H1 (cell line): ENCODE data around the gene RAB34.

ENCODE experiments used
- BCL11A ChIP-seq, 2 experiments: IDR thresholded peaks; one replicate each; pipeline ENCODE4 v1.6.1; 2011; ENCODE audit warnings: low read depth in 2 of 2, low read length in 2 of 2, mild to moderate bottlenecking in 2 of 2
- BRCA1 ChIP-seq: IDR thresholded peaks from 2 replicates; pipeline ENCODE4 v1.6.1; 2012; ENCODE audit warnings: low read depth, low read length, improper control_type of control experiment
- CTBP2 ChIP-seq: IDR thresholded peaks from 2 replicates; pipeline ENCODE4 v1.7.0; 2011; ENCODE audit warnings: borderline replicate concordance, mild to moderate bottlenecking, moderate library complexity, mixed read lengths, low read length; ENCODE audit not compliant: insufficient read depth, insufficient read length
- EP300 ChIP-seq, 2 experiments: IDR thresholded peaks; 1 replicate in 1 of 2; 2 replicates in 1 of 2; pipeline ENCODE4 v1.6.1; 2011 to 2012; ENCODE audit warnings: low read depth in 2 of 2, low read length in 2 of 2, mild to moderate bottlenecking in 2 of 2, borderline replicate concordance in 1 of 2, inconsistent platforms in 1 of 2, moderate library complexity in 1 of 2
- EZH2 ChIP-seq: fragments of 200-600 bp; sonication (generic); IDR thresholded peaks from 2 replicates; pipeline ENCODE4 v1.7.1; 2012; ENCODE audit warnings: low read depth, mild to moderate bottlenecking, moderate library complexity, low read length, inconsistent platforms; ENCODE audit not compliant: severe bottlenecking
- GABPA ChIP-seq: IDR thresholded peaks from 2 replicates; pipeline ENCODE4 v1.6.1; 2011; ENCODE audit warnings: mild to moderate bottlenecking, low read length, moderate library complexity, borderline replicate concordance; ENCODE audit not compliant: insufficient read depth
- KDM5A ChIP-seq: fragments of 200-600 bp; IDR thresholded peaks from 2 replicates; pipeline ENCODE4 v1.7.1; 2012; ENCODE audit warnings: mild to moderate bottlenecking, low read length, inconsistent platforms, mixed read lengths
- POLR2A ChIP-seq, 2 experiments: IDR thresholded peaks; 1 replicate in 1 of 2; 2 replicates in 1 of 2; pipeline ENCODE4 v1.6.1; 2011; ENCODE audit warnings: low read depth in 2 of 2, low read length in 2 of 2, mild to moderate bottlenecking in 2 of 2; ENCODE audit errors: control extremely low read depth in 1 of 2
- POLR2AphosphoS5 ChIP-seq: IDR thresholded peaks from 2 replicates; pipeline ENCODE4 v1.6.1; 2011; ENCODE audit warnings: low read depth, low read length
- RBBP5 ChIP-seq: IDR thresholded peaks from 2 replicates; pipeline ENCODE4 v1.7.1; 2012; ENCODE audit warnings: low read depth, mild to moderate bottlenecking, inconsistent platforms, low read length, moderate library complexity, borderline replicate concordance
- SIN3A ChIP-seq, 2 experiments: IDR thresholded peaks in 1 of 2; conservative IDR thresholded peaks in 1 of 2; 2 replicates each; pipeline ENCODE4 v1.6.1; 2011 to 2012; ENCODE audit warnings: low read length in 2 of 2, improper control_type of control experiment in 1 of 2, low read depth in 1 of 2, mild to moderate bottlenecking in 1 of 2
- TAF1 ChIP-seq: IDR thresholded peaks from 2 replicates; pipeline ENCODE4 v1.6.1; 2011; ENCODE audit warnings: mild to moderate bottlenecking, low read depth, low read length
- YY1 ChIP-seq: IDR thresholded peaks from 2 replicates; pipeline ENCODE4 v1.6.1; 2011; ENCODE audit warnings: low read depth, mild to moderate bottlenecking, low read length
- TF ChIP-seq, protein P1 (sequence below), 3 experiments: IDR thresholded peaks; 1 replicate in 2 of 3; 2 replicates in 1 of 3; pipeline versions ENCODE4 v1.5.1 to v1.6.1; 2011; ENCODE audit warnings: low read length in 3 of 3, mild to moderate bottlenecking in 3 of 3, inconsistent platforms in 2 of 3, low read depth in 1 of 3, moderate library complexity in 1 of 3; ENCODE audit not compliant: insufficient read depth in 1 of 3; ENCODE audit errors: control extremely low read depth in 1 of 3

DNA sequence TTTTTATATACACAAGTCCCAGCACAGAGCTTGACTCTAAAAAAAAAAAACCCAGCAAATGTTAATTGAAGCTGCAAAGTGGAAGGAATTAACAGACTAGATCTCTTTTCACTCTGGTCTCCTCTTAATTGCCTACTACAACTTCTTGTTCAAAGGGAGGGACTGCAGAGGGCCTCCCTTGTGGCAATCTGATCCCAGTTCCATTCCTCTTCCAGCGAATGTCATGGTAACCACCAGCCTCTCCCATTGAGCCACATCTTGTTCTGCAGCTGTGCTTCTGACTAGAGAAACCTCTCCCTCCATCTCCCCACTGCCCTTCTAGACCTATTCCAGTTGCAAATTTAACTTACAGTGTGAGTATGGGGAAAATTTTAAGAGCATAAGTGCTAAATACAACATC is 49.8 kb downstream of the RAB34 start:
- TF ChIP-seq, protein P1, sequence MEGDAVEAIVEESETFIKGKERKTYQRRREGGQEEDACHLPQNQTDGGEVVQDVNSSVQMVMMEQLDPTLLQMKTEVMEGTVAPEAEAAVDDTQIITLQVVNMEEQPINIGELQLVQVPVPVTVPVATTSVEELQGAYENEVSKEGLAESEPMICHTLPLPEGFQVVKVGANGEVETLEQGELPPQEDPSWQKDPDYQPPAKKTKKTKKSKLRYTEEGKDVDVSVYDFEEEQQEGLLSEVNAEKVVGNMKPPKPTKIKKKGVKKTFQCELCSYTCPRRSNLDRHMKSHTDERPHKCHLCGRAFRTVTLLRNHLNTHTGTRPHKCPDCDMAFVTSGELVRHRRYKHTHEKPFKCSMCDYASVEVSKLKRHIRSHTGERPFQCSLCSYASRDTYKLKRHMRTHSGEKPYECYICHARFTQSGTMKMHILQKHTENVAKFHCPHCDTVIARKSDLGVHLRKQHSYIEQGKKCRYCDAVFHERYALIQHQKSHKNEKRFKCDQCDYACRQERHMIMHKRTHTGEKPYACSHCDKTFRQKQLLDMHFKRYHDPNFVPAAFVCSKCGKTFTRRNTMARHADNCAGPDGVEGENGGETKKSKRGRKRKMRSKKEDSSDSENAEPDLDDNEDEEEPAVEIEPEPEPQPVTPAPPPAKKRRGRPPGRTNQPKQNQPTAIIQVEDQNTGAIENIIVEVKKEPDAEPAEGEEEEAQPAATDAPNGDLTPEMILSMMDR (IDR thresholded peaks at IDR 0.05; ENCODE audit: control extremely low read depth in 1 of 3, insufficient read depth in 1 of 3, low read depth in 1 of 3, low read length in 3 of 3): no peak
- TF ChIP-seq POLR2A (IDR thresholded peaks at IDR 0.05; ENCODE audit: control extremely low read depth in 1 of 2, low read depth in 2 of 2, low read length in 2 of 2): no peak
- no peak for TF ChIP-seq YY1
- no peak for TF ChIP-seq RBBP5
- TF ChIP-seq KDM5A: no peak
- no peak for TF ChIP-seq TAF1
- no peak for TF ChIP-seq CTBP2
- TF ChIP-seq GABPA: no peak
- TF ChIP-seq SIN3A (conservative IDR thresholded peaks at IDR 0.05 in 1 of 2, IDR thresholded peaks at IDR 0.05 in 1 of 2; ENCODE audit: low read depth in 1 of 2, low read length in 2 of 2): no peak
- no peak for TF ChIP-seq POLR2AphosphoS5
- no peak for TF ChIP-seq BCL11A (IDR thresholded peaks at IDR 0.05; ENCODE audit: low read depth in 2 of 2, low read length in 2 of 2)
- no peak for TF ChIP-seq EZH2
- TF ChIP-seq BRCA1: no peak
- no peak for TF ChIP-seq EP300 (IDR thresholded peaks at IDR 0.05; ENCODE audit: borderline replicate concordance in 1 of 2, low read depth in 2 of 2, low read length in 2 of 2)
